ENCODE data around the gene CSNK2A3.
"Not testable (repeated sequence)": the region's sequence is repeated elsewhere in the genome, so short reads cannot be mapped to it uniquely, and the experiment has no call there.

Gene CSNK2A3

DNA sequence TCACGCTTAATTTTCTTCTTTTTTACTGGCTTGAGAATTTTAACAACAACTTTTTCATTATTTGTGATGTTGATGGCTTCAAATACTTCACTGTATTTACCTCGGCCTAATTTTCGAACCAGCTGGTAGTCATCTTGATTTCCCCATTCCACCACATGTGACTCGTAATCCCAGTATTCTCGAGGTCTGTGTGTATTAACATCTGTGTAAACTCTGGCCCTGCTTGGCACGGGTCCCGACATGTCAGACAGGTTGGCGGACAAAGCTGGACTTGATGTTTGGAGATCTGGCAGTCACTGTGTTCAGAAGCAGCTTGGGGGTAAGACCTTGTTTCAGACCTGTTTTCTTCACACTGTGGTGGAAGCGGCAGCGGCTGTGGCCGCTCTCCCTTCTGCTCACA, at the start of gene CSNK2A3:
TSS of gene CSNK2A3 (minus strand) at position 373 of the 400 bp plus-strand sequence. CDS start at position 242, 131 bp downstream.
- DNase-seq: not testable (repeated sequence)

DNA sequence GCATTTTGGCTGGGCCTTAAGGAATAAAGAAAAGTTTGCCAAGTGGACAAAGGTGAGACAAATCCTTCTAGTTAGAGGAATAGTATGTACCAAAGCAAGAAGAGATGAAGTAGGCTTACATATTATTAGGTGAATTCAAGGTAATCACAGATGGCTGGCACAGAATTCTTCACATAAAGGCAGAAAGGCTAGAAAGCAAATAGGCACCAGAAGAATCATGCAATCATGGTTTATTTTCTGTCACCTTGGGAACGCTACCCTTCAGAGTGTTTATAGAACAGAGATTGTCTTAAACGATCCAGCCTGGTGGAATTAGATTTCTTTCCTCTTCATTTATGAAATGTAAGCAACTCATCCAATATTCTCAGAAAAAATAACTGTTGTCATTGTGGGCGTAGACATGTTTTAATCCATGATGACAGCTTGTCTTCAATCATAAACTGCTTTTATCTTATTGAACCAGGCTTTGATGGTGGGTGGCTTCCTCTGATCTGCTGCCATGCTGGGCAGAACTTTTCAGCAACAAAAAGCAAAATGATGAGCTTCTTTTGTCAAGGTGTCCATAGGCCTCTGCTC, 49.0 kb upstream of the CSNK2A3 start:
- no peak for DNase-seq

DNA sequence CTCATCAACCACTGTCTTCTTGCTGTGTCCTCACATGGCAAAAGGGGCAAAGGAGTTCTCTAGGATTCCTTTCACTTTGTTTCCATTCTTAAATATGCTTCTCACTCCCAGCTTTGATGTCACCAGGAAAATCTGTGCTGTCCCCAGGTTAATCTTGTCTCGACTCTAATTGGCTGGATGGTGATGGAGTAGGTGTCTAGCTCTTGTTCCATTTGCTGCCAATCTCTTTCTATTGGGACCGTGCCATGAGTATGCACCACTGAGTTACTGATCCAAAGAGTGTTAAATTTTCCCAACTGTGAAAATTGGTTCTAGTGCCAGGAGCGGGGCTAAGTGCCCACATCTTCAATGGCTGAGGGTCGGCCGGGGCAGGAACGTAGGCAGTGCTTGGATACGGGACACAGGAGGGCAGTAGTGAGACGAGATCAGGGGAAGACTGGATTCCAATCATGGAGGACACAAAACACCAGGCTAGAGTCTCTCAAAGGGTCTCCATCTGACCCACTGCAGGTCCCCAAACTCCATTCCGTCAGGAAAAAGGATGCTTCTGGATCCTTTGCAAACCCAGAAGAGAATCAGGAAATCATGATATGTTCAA, 47.7 kb upstream of the CSNK2A3 start:
- no peak for DNase-seq

DNA sequence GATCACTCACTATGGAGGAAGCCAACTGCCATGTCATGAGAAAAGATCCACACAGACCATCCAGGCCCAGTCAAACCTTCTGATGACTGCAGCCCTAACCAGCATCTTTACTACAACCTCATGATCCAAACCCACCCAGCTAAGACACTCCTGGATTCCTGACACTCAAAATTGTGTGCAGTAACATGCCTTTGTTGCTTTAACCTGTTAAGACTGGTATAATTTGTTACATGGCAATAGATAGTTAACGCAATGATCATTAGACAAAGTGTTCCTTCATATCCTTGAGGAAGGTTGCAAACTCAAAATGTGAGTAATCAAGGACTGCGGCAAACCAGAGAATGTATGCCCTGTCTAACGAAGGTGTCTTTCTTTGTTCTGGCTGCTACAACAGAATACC, 47.1 kb upstream of the CSNK2A3 start:
- DNase-seq: no peak

DNA sequence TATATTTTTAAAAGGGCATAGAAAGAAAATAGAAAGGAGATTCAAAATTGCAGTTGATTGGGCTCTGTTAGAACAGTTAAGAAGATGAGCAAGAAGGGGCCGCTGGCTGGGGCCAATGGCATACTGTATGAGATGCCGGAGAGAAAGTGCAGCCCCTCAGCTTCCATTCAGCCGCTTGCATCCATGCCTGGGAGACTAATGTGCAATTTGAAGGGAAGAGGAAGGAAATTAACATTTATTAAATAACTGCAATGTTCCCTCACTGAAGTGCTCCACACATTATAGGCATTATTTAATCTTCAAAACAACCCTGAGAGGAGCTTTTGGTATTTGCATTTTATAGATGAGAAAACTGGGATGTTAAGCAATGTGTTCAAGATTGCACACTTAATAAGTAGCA, 44.7 kb upstream of the CSNK2A3 start:
- no peak for DNase-seq

DNA sequence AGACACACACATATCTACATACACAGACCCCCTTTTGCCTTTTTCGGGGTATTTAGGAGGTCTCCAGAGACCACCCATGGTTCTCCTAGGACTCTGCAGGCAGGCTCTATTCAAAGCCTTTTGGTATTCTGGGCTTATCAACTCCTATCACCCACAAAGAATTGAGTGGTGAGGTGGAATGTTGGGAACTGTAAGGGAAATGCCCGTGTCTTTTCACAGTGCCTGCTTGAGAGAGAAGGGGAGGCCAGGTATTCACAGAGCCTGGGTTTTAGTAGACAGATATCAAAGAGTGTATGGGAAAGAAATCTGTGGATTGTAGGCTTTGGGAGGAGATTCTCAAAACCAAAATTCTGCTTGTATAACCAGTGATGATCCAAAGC, 44.0 kb upstream of the CSNK2A3 start:
- DNase-seq: no peak

DNA sequence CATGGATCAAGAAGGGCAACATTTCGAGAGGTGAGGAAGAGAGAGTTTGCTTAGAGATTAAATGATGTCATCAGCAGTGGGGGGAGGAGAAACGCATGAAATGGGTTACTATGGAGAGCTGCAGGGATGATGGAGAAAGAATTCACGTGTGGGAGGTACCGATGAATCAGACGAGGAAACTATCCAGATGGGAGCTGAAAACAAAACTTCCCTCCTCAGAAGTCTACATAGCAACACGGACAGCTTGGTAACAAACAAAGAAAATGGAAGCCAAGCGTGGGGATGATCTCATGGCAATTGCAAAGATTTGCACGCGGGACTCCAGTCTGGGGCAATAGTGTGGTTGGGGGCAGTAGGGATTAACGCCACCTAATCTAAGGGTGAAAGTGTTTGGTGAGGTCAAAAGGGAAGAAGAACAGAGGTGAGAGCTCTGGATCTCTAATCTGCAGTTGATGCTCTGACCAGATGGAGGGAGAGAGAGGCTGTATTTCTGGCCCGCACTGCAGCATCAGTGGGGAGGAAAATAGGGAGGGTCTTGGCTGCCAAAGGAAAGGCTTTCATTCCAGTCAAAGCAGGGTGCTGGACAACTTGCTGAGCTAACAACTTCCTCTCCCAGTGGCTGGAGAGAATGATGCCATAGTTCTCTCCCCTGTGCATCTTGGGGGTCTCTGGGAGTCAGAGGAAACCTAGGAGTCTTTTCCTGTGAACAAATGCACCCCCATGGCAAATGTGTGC, 43.4 kb upstream of the CSNK2A3 start:
- no peak for DNase-seq

DNA sequence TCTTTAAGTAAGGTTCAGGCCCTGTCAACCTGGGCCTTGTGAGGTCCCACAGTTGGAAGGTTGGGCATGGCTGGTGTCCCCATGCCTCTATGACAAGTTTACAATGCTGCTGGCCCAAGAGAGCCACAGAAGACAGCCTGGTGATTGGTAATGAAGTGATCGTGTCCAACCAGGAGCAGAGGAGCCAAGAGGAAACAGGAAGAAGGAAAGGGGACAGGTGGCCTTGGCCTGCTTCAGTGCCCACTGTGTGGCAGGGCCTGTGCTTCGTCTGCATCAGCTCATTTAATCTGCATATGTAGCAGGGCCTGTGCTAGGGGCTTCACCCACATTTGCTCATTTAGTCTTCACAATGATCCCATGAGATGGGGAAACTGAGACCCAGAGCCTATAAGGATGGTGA, 42.1 kb upstream of the CSNK2A3 start:
- DNase-seq: no peak

DNA sequence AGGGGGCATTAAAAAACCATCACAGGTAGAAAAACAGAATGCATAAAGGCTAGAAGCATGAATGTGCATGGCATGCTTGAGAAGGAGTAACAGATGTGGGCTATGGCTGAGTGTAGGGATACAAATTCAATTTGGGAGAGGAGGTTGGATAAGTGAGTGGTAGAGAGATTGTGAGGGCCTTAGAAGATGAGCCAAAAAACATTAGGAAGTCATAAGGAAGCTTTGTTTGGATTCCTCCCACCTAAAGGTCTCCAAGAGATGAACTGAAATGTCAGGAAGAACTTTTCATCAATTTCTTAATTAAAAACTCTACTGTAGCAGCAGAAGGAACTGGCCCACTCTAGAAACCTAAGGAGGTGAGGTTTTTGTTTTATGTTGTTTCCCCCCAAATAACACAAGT, 41.2 kb upstream of the CSNK2A3 start:
- no peak for DNase-seq

DNA sequence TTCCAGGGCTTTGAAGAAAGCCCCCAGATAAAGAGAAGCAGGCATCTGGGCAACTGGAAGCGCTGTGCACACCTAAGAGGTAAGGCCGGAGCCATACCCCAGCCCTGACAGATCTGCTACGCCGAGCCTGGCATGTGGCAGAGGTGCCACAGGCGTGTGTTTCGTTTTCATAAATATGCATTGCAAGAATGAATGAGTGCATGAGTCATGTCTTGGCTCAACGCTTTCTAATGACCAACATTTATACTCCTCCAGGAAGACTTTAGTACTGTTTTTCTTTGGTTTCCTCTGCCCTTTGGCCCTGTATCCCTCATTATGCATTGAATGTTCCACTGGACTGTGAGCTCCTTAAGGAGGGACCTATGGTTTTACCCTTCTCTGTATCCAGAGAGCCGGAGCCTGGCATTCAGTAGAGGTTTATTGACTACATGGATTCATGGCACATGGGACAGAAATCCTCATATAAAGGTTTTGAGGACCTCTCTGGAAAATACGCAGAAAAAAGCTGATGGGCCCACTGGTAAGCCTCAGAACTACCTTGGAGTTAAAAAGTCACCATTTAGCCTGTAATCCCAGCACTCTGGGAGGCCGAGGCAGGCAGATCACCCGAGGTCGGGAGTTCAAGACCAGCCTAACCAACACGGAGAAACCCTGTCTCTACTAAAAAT, 38.9 kb upstream of the CSNK2A3 start:
- DNase-seq: no peak

DNA sequence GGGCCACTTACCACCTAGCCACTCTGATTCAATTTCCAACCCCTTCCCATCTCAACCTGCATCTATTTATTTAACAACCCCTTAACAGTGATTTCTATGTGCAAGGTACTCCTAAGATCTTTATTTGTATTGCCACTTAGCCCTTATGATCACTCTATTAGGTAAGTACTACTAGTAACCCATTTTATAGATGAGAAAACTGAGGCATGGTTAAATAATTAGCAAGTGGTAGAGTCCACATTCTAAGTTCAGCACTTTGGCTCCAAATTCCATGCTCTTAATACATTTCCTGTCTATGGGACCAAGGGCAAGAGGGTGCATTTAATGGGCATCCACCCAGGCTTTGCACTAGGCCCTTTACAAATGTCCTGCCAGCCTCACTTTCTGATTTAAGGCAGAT, 38.1 kb upstream of the CSNK2A3 start:
- DNase-seq: no peak

DNA sequence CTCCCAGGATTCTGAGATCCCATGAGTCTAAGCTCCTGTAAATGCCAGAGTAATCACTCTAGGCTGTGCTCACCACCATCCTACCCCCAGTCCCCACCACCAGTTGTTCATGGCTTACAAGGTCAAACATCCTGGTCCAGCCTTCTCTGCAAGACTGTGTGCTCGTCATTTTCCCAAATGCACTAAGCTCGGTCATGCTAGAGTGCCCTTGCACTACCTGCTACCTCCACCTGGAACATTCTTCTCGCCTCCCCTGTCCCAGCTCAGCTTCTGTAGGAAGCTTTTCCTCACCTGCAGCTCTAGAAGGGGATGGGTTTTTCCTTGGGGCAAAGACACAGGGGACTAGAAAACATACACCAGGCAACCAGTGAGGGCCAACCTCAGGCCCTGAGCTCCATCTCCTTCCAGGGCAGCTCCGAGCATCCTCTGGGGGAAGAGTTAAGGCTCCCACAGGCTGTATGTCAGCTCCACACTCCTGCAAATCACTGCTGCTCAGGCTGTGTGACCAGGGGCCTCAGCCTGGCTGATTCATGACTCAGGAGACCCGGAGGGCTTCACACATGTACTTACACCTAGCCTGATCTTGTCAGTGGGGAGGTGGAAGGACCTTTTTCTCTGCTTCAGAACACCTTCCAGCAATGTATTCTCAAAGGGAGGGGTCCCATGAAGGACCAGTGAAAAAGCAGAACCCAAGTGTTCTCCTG, 37.2 kb upstream of the CSNK2A3 start:
- no peak for DNase-seq

DNA sequence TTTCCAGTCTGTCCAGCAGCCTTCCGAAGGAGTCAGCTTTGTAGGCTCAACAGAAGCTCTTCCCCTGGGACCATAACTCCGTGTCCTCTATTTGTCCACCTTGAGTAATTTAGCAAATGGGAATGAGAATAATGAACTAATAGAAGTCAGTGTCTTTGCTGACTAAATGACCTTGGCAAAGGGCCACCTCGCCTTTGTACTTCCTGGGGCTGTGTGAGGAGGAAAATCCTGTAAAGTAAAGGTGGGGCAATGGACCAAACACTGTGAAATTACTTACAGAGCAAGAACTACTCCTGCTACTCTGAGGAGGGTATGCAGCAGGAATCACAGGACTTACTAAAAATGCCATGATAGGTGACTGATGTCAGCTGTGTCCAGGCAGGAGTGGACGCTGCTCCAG, 36.2 kb upstream of the CSNK2A3 start:
- DNase-seq: no peak

DNA sequence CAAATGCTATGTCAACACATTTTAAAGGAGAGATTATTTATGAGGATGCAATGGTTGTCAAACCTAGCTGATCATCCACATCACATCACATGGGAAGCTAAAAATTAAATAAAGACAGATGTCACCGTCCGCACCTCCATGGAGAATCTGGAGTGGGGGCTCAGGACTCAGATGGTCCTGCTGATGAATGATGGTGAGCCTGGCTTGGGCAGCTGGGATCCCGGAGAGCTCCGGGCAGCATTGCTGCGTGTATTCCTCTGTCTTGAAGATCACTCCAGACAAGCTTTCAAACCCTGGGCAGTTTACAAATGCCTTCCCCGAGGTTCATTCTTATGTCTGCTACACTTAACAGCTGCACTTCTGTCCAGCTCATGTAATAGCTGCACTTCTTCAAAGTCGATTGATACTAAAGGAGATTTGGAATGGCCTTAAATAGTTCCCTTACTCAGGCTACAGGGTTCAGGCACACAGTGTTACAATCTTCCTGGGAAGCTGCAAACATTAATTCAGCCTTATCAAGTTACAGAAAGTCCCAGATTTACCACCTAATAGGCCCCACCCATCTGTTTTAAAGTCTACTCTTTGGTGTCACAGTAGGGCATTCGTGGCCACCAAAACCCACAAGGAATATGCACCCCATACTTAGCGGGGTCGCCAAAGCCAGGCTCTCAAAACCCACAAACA, 34.7 kb upstream of the CSNK2A3 start:
- DNase-seq: no peak

DNA sequence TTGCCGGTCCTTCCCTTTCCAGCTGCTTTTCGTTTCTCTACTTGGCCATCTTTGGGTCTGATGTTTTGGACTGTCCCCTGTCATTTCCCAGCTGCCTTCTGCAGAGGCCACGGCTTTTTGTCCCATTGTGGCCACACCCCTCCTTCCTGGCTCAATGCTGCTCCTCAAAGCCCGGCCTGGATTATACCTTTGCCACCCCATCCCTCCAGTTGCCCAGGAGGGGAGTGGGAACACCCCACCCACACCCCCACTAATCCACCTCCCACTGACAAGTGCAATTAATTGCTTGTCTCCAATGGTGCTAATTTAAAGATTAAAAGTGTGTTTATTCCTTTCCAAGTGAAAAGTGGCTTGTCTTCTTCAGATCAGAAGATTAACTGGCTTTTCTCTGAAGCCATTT, 34.2 kb upstream of the CSNK2A3 start:
- no peak for DNase-seq

DNA sequence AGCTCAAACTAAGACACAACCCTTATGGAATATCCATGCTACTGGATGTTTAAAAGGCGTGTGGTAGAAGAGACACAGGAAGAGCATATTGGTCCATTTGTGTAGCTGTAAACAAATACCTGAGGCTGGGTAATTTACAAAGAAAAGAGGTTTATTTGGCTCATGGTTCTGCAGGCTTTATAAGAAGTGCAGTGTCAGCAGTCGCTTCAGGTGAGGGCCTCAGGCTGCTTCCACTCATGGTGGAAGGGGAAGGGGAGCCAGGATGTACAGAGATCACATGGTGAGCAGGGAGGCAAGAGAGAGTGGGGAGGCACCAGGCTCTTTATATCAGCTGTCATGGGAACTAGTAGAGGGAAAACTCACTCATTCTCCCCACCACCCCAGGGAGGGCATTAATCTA, 31.8 kb upstream of the CSNK2A3 start:
- DNase-seq: no peak

DNA sequence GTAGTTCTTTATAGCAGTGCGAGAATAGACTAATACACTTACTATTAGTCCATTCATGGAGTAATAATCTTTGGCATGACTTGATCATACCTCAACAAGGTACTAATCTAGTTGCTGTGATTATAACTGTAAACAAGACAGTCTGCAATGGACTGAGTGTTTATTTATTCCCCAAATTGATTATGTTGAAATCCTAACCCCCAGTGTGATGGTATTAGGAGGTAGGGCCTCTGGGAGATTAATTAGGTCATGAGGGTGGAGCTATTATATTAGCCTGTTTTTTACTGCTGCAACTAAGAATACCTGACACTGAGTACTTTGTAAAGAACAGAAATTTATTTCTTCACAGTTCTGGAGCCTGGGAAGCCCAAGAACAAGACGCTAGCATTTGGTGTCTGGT, 30.9 kb upstream of the CSNK2A3 start:
- DNase-seq: no peak

DNA sequence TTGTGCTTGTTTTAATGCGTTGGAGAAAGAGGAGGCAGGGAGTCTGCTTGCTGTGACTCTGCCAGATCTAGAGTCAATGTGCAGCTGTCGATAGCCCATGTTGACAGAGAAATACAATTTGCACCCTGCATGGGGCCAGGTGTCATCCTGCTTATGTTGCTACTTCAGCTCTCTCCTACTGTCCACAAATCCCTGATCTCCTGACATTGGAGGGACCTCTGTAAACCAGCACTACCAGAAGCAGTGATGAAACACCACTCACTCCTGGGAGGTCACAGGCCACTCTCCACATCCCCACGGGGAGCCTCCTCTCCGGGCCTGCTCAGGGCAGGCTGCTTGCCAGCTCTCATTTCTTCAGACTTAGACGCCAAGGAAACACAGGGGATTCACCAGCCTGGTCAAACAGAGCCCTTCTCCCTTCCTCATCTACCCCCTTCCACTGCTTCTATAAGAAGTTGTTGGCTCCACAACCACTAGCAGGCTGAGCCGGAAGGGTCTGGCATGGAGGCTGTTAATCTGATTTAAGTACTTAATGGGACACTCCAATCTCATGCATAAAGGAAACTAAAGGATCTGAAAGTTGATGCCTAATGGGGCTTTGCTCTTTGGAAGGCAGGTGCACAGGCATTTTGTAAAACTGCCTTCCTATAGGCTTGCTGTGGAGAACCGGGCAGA, 29.9 kb upstream of the CSNK2A3 start:
- no peak for DNase-seq

DNA sequence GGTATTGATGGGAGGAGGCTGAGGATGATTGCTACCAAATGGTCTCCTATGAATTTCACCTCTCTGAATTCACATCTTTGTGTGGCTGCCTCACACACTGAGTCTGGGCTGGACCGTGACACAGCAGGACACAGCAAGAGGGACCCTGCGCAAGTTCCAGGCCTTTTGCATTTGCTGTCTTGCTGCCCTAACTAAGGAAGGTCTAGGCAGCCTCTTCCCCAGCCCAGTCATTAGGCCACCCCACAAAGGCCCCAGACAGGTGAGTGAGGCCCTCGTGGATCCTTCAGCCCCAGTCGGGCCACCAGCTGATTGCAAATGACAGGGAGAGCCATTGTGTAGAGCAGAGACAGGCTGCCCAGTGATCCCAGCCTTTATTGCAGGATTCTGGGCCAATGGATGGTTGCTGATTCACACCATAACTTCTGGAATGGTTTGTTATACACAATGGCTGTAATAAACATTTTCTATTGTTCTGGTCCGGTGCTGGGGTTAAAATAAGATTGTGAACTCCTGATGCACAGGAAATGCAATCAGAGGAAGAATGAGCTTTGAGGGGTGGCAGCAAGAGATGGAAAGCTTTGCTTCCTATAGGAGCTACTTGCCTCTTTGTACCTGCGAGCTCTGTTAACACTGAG, 28.5 kb upstream of the CSNK2A3 start:
- DNase-seq: no peak

DNA sequence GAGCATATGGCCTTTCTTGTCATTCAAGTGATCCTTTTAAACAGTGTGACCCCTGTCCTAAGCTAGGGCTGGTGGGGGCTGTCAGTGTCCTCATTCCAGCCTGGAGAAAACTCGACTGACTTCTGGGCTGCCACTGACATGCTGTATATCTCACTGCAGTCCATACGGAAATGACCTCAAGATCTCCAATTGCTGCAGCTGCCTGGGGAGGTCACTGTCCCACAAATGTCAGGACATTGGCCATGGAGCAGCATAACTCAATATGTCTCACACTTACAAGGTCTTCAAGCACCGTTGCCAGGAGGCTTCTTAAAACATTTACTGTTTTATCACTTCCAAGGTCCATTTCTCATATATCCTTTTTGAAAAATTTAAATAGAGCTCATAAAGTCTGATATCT, 27.8 kb upstream of the CSNK2A3 start:
- DNase-seq: no peak

DNA sequence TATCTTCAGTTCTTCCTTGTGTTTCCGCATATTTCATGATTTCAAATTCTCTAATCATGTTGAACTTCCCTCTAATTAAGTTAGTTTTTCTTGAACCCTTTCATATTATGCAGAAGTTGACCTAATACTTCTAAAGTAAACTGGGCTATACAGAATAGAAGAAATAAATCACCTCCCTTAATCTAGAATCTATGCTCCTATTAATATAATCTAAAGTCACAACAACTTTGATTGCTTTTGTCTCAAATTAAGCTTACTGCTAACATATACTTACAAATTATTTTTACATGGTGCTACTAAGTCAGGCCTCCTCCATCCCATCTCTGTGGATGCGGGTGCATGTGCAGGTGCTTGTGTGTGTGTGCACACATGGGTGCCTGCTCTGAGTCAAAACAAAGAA, 27.3 kb upstream of the CSNK2A3 start:
- no peak for DNase-seq

DNA sequence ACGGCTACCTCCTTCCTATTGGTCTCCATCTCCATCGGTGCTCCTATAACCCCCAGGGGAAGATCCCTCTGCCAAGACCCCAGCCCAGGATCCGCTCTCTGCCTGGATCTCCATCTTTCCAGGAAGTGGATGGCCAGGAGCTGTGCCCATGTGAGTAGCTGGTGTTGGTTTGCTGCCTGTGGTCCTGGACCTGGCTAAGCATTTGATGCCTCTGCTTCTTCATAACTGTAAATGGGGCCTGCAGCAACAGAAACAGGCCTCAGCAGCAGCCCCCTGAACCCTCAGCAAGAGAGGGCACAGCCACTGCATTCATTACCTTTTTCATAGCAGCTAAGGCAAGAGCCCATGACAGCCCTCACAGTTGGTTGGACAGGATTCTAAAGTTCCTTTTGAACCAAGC, 26.6 kb upstream of the CSNK2A3 start:
- no peak for DNase-seq
